SJCRH30 (cell line): ENCODE data around the gene DPF1. TPM values are rescaled to one million over a fixed set of nuclear protein-coding genes. Genes with fewer than 3 reads are reported as not detected.
"Not testable (repeated sequence)": the region's sequence is repeated elsewhere in the genome, so short reads cannot be mapped to it uniquely, and the experiment has no call there.

Source experiments
- DNase-seq, 2 experiments: peaks; one replicate each; pipeline ENCODE4 v3.0.0-alpha.2; 2015 to 2020
- H3K27ac ChIP-seq: fragments of 250-450 bp; sonication (Bioruptor Pico); 2 replicates; pipeline ENCODE4 v1.5.1; 2020; ENCODE audit warnings: mild to moderate bottlenecking, moderate library complexity
- H3K27me3 ChIP-seq: fragments of 250-450 bp; sonication (Bioruptor Pico); 2 replicates; pipeline ENCODE4 v1.5.1; 2020; ENCODE audit warnings: mild to moderate bottlenecking, moderate library complexity
- H3K36me3 ChIP-seq: fragments of 250-450 bp; sonication (Bioruptor Pico); 2 replicates; pipeline ENCODE4 v1.5.1; 2020; ENCODE audit warnings: mild to moderate bottlenecking, moderate library complexity
- H3K4me1 ChIP-seq: fragments of 250-450 bp; sonication (Bioruptor Pico); 2 replicates; pipeline ENCODE4 v1.5.1; 2020; ENCODE audit warnings: mild to moderate bottlenecking, moderate library complexity
- H3K4me3 ChIP-seq: fragments of 250-450 bp; sonication (Bioruptor Pico); 2 replicates; pipeline ENCODE4 v1.5.1; 2020; ENCODE audit warnings: mild to moderate bottlenecking, moderate library complexity
- H3K9me3 ChIP-seq: fragments of 250-450 bp; sonication (Bioruptor Pico); replicated peaks from 2 replicates; pipeline ENCODE4 v1.5.1; 2020; ENCODE audit warnings: mild to moderate bottlenecking, moderate library complexity
- total RNA-seq: library from RNA; depleted of rRNA; stranded (reverse); fragments of >200 nt; shearing (Covaris generic); gene quantifications from 2 replicates; pipeline ENCODE4 v1.2.3, GENCODE V29; 2014

DPF1 gene
- total RNA-seq, 1 experiment from 2014 or later: 10.6 TPM

GRCh38 chr19:38233740-38234251 lies 9.8 kb upstream of the DPF1 start:
- Histone ChIP-seq H3K4me1 (no peaks in the 10 kb centered on the region), H3K27ac (no peak overlapping the region), H3K36me3 (no peaks in the 10 kb centered on the region), H3K27me3 (no peaks in the 10 kb centered on the region), H3K9me3 (no peaks in the 10 kb centered on the region), H3K4me3 (no peak overlapping the region)
- peak; percentile 79 to 92 for DNase-seq

DNA sequence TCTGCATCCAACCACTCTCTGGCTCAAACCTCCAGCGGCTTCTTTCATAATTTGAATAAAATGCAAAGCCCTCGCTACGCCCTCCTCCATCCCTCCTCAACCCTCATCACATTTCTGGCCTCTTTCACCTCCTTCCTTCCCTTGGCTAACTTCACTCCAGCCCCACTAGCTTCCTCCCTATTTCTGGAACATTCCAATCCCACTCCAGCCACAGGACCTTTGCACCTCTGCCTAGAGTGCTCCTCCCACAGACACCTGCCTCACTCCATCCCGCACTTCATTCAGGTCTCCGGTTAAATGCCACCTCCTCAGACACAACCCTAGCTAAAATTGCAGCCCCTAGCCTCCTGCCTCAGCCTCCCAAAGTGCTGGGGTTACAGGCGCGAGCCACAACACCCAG lies 7.9 kb upstream of the DPF1 start:
- Histone ChIP-seq H3K4me1 (no peaks in the 10 kb centered on the region), H3K36me3 (no peaks in the 10 kb centered on the region), H3K4me3 (no peak overlapping the region), H3K27me3 (no peaks in the 10 kb centered on the region), H3K27ac (no peak overlapping the region), H3K9me3 (no peaks in the 10 kb centered on the region)
- DNase-seq: no peak

DNA sequence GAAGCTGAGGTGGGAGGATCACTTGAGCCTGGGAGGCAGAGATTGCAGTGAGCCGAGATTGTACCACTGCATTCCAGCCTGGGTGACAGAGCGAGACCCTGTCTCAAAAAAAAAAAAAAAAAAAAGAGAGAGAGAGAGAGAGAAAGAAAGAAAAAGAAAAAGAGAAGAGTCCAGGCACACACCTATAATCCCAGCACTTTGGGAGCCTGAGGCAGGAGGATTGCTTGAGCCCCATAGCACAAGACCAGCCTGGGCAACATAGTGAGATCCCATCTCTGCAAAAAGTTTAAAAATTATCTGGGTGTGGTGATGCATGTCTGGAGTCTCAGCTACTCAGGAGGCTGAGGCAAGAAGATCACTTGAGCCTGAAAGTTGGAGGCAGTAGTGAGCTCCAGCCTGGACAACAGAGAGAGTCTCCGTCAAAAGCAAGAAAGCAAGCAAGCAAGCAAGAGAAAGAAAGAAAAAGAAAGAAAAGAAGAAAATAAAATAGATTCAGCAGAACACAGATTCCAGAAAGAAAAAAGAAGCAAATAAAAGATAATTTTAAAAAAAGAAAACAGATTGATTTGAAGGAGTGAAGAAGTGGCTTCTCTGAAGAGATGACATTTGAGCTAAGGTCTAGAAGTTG lies 6.6 kb upstream of the DPF1 start:
- H3K36me3 ChIP-seq, H3K9me3 ChIP-seq, H3K27ac ChIP-seq, H3K27me3 ChIP-seq, H3K4me3 ChIP-seq, H3K4me1 ChIP-seq, DNase-seq: not testable (repeated sequence)

DNA sequence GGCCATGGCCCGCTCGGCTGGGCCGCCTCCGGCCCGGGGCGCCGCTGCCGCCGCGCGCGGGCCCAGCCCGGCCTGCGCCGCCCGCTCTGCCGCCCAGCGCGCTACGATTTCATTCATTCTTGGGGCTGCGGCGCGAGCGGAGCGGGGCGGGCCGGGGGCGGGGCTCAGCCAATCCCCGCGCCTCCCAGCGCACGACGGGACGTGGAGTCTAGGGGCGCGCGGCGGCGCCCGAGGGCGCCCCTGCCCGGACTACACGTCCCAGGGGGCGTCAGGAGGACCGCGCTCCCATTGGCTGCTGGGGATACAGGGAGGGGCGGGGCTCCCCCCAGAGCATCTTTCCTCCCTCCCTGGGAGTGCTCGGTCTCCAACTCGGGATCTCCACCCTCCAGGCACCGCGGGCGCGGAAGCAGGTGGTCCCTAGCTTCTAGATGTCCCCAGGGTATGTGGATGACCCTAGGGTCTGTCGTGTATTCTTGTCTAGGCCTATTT lies 5.6 kb upstream of the DPF1 start:
- Histone ChIP-seq H3K4me3 (no peak overlapping the region; the same call in 1 of the 2 replicates), H3K36me3 (no peaks in the 10 kb centered on the region), H3K4me1 (no peaks in the 10 kb centered on the region), H3K27ac (no peak overlapping the region), H3K27me3 (no peaks in the 10 kb centered on the region), H3K9me3 (no peaks in the 10 kb centered on the region)
- DNase-seq: peak; percentile 93 to 96

GRCh38 chr19:38228491-38229439 lies 4.7 kb upstream of the DPF1 start:
- Histone ChIP-seq H3K27ac (no peak overlapping the region), H3K27me3 (no peaks in the 10 kb centered on the region), H3K9me3 (no peaks in the 10 kb centered on the region), H3K36me3 (no peaks in the 10 kb centered on the region), H3K4me1 (no peaks in the 10 kb centered on the region), H3K4me3 (peak overlapping the region; percentile 64)
- peak; percentile 49 to 50 for DNase-seq

DNA sequence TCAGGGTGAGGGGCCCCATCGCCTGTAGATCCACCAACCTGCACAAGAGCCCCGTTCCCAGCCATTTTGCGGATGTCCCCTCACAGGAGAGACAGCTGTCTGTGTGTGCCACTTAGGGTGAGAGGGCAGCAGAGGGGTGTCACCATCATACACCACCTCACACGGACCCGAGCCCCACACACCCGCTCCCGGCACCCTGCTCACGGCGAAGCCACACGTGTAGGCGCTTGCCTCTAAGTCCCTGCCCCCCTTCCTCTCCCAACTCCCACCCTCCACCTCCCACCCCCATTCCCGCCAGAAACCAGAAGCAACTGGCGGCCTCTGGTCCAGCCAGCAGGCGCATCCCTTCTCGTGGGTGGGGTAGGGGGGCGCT lies 4.0 kb upstream of the DPF1 start:
- Histone ChIP-seq H3K27ac (no peak overlapping the region), H3K4me3 (peak overlapping the region; percentile 15; the same call in 1 of the 2 replicates), H3K36me3 (no peaks in the 10 kb centered on the region), H3K9me3 (no peaks in the 10 kb centered on the region), H3K4me1 (no peaks in the 10 kb centered on the region; the same call in 1 of the 2 replicates), H3K27me3 (no peaks in the 10 kb centered on the region)
- peak in 1 of 2 experiments; percentile 41 for DNase-seq

- Histone ChIP-seq H3K4me3 (no peak overlapping the region; the same call in 1 of the 2 replicates), H3K36me3 (no peaks in the 10 kb centered on the region), H3K27me3 (no peaks in the 10 kb centered on the region), H3K9me3 (no peaks in the 10 kb centered on the region), H3K27ac (no peak overlapping the region), H3K4me1 (no peaks in the 10 kb centered on the region; the same call in 1 of the 2 replicates)
- DNase-seq: no peak
Measured at GRCh38 chr19:38227287-38228004, 3.4 kb upstream of the DPF1 start.

DNA sequence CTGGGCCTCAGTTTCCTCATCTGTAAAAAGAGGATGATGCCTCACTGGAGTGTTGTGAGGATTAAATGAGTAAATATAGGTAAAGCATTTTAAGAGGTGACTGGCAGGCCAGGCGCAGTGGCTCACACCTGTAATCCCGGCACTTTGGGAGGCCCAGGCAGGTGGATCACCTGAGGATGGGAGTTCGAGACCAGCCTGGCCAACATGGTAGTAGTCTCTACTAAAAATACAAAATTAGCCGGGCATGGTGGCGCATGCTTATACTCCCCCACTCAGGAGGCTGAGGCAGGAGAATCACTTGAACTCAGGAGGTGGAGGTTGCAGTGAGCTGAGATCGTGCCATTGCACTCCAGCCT lies 819 bp upstream of the DPF1 start:
- H3K27me3 ChIP-seq, H3K36me3 ChIP-seq, H3K4me3 ChIP-seq, H3K27ac ChIP-seq, H3K9me3 ChIP-seq, H3K4me1 ChIP-seq, DNase-seq: not testable (repeated sequence)

DNA sequence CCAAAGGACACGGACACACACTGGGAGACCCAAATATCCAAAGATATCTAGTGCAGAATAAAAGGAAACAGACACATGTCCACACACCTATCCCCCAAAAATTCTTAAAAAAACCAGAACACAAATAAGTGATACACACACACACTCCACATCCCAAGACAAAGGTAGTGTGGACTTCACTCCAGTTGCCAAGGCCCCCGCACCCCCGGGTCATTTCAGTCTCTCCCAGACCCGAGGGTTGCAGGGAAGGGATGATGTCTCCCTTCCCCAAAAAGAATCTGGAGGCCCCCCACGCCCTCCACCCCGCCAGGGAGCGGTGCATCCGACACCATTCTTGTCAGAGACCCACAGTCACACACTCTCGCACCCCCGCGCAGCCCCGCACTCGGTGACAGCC lies 407 bp downstream of the DPF1 start:
- Histone ChIP-seq H3K4me1 (no peaks in the 10 kb centered on the region; the same call in 1 of the 2 replicates), H3K9me3 (no peaks in the 10 kb centered on the region), H3K36me3 (no peaks in the 10 kb centered on the region), H3K27ac (no peak overlapping the region; the same call in 1 of the 2 replicates), H3K27me3 (no peaks in the 10 kb centered on the region), H3K4me3 (peak overlapping the region; percentile 64)
- DNase-seq: peak in 1 of 2 experiments; percentile 36

DNA sequence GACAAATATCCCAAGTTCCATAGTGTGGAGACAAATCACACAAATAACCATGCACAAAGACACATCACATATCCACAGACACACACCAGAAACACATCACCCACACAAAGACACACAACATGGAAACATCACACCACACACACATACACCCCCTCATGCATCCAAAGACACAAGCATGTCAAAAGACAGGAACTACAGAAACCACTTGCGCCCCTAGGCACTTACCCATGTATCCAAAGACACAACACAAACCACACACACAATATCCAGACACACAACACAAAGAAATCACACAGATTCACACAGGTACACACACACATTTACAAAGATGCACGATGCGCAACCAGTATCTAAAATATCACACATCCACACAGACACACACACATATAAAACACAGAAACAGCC lies 901 bp downstream of the DPF1 start:
- H3K4me3 ChIP-seq: peak overlapping the region; percentile 64
- H3K36me3 ChIP-seq: peaks cover 4% of the 10 kb centered on the region; the same call in 1 of the 2 replicates
- no peaks in the 10 kb centered on the region; the same call in 1 of the 2 replicates for H3K4me1 ChIP-seq
- no peak overlapping the region for H3K27ac ChIP-seq
- no peaks in the 10 kb centered on the region for H3K9me3 ChIP-seq
- no peaks in the 10 kb centered on the region for H3K27me3 ChIP-seq
- DNase-seq: no peak

DNA sequence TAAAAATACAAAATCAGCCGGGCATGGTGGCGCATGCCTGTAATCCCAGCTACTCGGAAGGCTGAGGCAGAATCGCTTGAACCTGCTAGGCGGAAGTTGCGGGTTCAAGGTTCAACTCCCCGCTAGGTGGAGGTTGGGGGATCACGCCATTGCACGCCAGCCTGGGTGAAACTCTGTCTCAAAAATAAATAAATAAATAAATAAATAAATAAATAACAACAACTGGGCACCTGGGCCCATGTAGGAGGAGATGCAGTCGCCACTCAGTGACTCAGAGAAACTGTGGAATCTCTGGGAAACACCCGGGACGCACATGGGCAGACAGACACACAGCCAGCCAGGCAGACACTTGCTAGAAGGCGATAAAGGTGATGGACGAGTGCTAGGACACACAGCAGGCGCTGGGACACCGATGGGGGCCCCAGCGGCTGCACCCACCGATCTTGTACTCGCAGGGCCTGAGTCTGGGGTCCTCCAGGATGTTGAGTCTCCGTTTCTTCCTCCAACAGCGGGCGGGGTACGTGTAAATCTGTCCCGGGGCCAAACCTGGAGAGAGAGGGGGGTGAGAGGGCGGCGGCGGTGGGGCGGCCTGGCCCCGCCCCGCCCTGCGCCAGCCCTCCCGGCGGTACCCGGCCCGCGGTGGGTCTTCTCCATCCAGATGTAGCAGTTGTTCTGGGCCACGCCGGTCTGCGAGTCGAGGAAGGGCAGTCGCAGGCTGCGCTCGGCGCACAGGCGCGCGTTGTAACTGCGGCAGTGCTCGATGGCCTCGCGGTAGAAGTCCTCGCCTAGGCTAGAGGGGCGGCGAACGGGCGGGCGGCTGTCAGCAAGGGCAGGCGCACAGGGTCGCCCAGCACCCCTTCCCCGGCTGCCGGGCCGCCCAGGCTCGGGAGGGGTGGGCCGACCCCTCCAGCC lies 1.8 kb downstream of the DPF1 start:
- Histone ChIP-seq H3K27me3 (no peaks in the 10 kb centered on the region), H3K4me1 (no peaks in the 10 kb centered on the region; the same call in 1 of the 2 replicates), H3K36me3 (peaks cover 7% of the 10 kb centered on the region), H3K9me3 (no peaks in the 10 kb centered on the region), H3K4me3 (no peak overlapping the region), H3K27ac (no peak overlapping the region)
- DNase-seq: no peak

DNA sequence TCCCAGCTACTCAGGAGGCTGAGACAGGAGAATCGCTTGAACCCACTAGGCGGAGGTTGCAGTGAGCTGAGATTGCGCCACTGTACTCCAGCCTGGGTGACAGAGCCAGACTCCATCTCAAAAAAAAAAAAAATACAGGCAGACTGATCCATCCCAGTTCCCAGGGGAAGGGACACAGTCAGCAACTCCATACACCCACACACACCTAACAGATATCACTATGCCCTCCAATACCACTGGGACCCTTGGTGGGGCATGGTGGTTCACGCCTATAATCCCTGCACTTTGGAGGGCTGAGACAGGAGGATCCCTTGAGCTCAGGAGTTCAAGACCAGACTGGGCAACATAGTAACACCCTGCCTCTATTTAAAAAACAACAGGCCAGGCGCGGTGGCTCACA lies 2.6 kb downstream of the DPF1 start:
- H3K9me3 ChIP-seq: no peaks in the 10 kb centered on the region
- peaks cover 7% of the 10 kb centered on the region for H3K36me3 ChIP-seq
- no peak overlapping the region for H3K4me3 ChIP-seq
- H3K27me3 ChIP-seq: no peaks in the 10 kb centered on the region
- no peaks in the 10 kb centered on the region; the same call in 1 of the 2 replicates for H3K4me1 ChIP-seq
- DNase-seq: no peak
- no peak overlapping the region for H3K27ac ChIP-seq

DNA sequence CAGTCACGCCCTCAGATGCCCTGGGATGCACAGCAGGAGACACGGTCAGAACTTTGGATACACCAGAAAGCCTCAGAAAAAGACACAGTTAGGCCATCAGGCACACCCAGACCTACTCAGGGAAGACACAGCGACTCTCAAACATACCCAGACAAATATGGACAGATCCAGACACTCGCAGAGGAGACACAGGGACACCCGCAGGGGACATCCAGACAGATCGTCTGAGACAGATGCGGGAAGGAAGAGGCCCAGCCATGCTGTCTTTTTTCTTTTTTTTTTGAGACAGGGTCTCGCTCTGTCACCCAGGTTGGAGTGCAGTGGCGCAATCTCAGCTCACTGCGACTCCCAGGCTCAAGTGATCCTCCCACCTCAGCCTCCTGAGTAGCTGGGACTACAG lies 4.8 kb downstream of the DPF1 start:
- Histone ChIP-seq H3K27me3 (no peaks in the 10 kb centered on the region), H3K4me1 (no peaks in the 10 kb centered on the region; the same call in none of the 2 replicates), H3K36me3 (peaks cover 15% of the 10 kb centered on the region), H3K27ac (no peak overlapping the region), H3K4me3 (no peak overlapping the region), H3K9me3 (no peaks in the 10 kb centered on the region)
- DNase-seq: no peak

DNA sequence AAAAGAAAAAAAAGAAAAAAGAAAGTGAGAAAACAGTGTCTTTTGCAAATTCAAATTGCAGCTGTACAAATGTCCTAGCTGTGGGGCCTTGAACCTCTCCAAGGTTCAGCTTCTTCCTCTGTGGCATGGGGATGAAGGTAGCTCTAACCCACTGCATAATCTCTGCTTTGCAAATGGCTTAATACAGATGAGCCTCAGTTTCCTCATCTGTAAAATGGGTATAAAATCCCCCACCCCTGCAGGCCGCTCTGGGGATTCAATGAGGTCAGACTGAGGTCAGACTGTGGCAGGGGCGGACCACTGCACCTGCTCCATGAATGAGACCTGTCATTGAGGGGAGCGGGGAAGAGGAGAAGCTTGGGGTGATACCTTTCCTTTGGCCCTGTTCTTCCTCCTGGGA lies 5.8 kb downstream of the DPF1 start:
- DNase-seq: no peak
- Histone ChIP-seq H3K4me1 (no peaks in the 10 kb centered on the region; the same call in none of the 2 replicates), H3K27ac (no peak overlapping the region), H3K27me3 (no peaks in the 10 kb centered on the region), H3K9me3 (no peaks in the 10 kb centered on the region), H3K4me3 (no peak overlapping the region), H3K36me3 (peaks cover 15% of the 10 kb centered on the region)
